Adrenal gland (tissue), 12 donors: ENCODE measurements around the gene GATAD2B. TPM values are rescaled to one million over a fixed set of nuclear protein-coding genes. Genes with fewer than 3 reads are reported as not detected.
A peak's percentile ranks its signal among the peaks of the same experiment; 100 is the strongest.

Experiments
- DNase-seq, 7 donors: peaks; one replicate each; pipeline ENCODE4 v3.0.0-alpha.2; 2019 to 2020
- H3K27ac ChIP-seq, 5 donors: fragments of 200-600 bp; sonication (generic) in 4 of 5; 1 replicate in 3 of 5; 2 replicates in 2 of 5; pipeline versions ENCODE4 v1.5.1 to v1.8.0; 2016 to 2020; ENCODE audit warnings: mild to moderate bottlenecking in 1 of 5
- H3K27me3 ChIP-seq: fragments of 200-600 bp; 2 replicates; pipeline ENCODE4 v1.8.0; 2021
- H3K36me3 ChIP-seq, 2 donors: fragments of 200-600 bp; replicated peaks in 1 of 2; 1 replicate in 1 of 2; 2 replicates in 1 of 2; pipeline versions ENCODE4 v1.5.1 to v1.8.0; 2018 to 2022
- H3K4me1 ChIP-seq, 2 donors: fragments of 200-600 bp; replicated peaks in 1 of 2; 1 replicate in 1 of 2; 2 replicates in 1 of 2; pipeline versions ENCODE4 v1.5.1 to v1.8.0; 2018 to 2021
- H3K4me3 ChIP-seq, 4 donors: fragments of 200-600 bp; sonication (generic) in 3 of 4; one replicate each; pipeline ENCODE4 v1.5.1; 2016 to 2018
- H3K9me3 ChIP-seq, 3 donors: fragments of 200-600 bp; sonication (generic) in 1 of 3; replicated peaks in 1 of 3; 1 replicate in 2 of 3; 2 replicates in 1 of 3; pipeline versions ENCODE4 v1.5.1 to v1.8.0; 2016 to 2021
- CTCF ChIP-seq, 6 experiments: fragments of 450-650 bp in 4 of 6; fragments of 200-600 bp in 2 of 6; sonication (generic) in 1 of 6; IDR thresholded peaks; 1 replicate in 5 of 6; 2 replicates in 1 of 6; pipeline versions ENCODE4 v1.5.1 to v1.8.0; 2016 to 2021; ENCODE audit warnings: antibody characterized with exemption in 6 of 6, mild to moderate bottlenecking in 2 of 6, moderate library complexity in 1 of 6
- POLR2A ChIP-seq, 2 donors: fragments of 450-650 bp; IDR thresholded peaks; one replicate each; pipeline ENCODE4 v1.6.1; 2017; ENCODE audit warnings: antibody characterized with exemption in 2 of 2, mild to moderate bottlenecking in 2 of 2, moderate library complexity in 1 of 2
- WGBS, 4 donors: extraction: QIAGEN DNeasy Blood & Tissue Kit in 2 of 4; methylation state at CpG; one replicate each; pipeline versions ENCODE4 v1.1.5 to v1.1.7; 2013 to 2017; 5-methylcytosine and 5-hydroxymethylcytosine counted together
- intact Hi-C, 2 donors: fragments of 100-400 bp; cut with DNase I; formaldehyde crosslinking; loops; one replicate each; pipeline versions ENCODE4 v1.14.1 to v1.15.0; 2022 to 2023
- polyA plus RNA-seq, 3 donors: library from polyadenylated mRNA; stranded (reverse); fragments of 200-250 nt in 2 of 3; fragments of 350-450 nt in 1 of 3; fragmentation: Illumina TruSeq in 1 of 3; extraction: RNeasy Lipid Tissue Mini Kit (QIAGEN cat#74804) in 1 of 3; gene quantifications; one replicate each; pipeline ENCODE4 v1.2.3, GENCODE V29; 2013 to 2014
- total RNA-seq, 9 donors: library from RNA; depleted of rRNA in 4 of 9; stranded (reverse); fragments of >200 nt in 4 of 9; fragments of 120-200 nt in 1 of 9; fragmentation: NEBNext Ultra II Directional in 1 of 9; extraction: Animal tissue kit (Norgen Biotek cat#: 25700) in 1 of 9; gene quantifications; one replicate each; pipeline versions ENCODE4 v1.1.0 to v1.2.4, GENCODE V29; 2013 to 2023
- donor health status: healthy with polysubstance abuse.
- donor health status: Bipolar disorder and iron deficiency.
- donor health status: DM: yes; HTN: yes; CAD: no.
- donor health status: DM: no; HTN: no; CAD: no.
- donor health status: DM: no; HTN: no; CAD: no.
- donor health status: DM: yes; HTN: yes; CAD: no.

The GATAD2B gene
- total and polyA plus RNA-seq, 12 donors, result 3.0 to 43.3 (median 16.6) TPM

GRCh38 chr1:153791648-153792253 is 131.0 kb downstream of the GATAD2B start:
- H3K9me3 ChIP-seq, result no peaks in the 10 kb centered on the region
- 75 to 90% (median 86%) methylated on average over 9 to 16 of the region's 16 CpGs for WGBS, 4 donors
- TF ChIP-seq POLR2A (IDR thresholded peaks at IDR 0.05) (no peak), CTCF (IDR thresholded peaks at IDR 0.05) (no peak)
- no peaks in the 10 kb centered on the region for H3K36me3 ChIP-seq
- intact Hi-C loops, result loop anchor here (10.0 kb wide), 1 partner anchor 153 kb away; the partner anchor contains the start of gene DENND4B (in 2 of the 2)
- no peak for DNase-seq
- no peak overlapping the region for H3K4me3 ChIP-seq
- H3K27ac ChIP-seq, result peak overlapping the region in 2 of 5 donors; percentile 87 to 92
- no peaks in the 10 kb centered on the region for H3K27me3 ChIP-seq
- H3K4me1 ChIP-seq, result peaks cover 0 to 18% of the 10 kb centered on the region in 2 donors

GRCh38 chr1:153790966-153791647 is 131.7 kb downstream of the GATAD2B start:
- WGBS, 4 donors, result 59 to 65% (median 62%) methylated on average over 9 of the region's 9 CpGs
- Histone ChIP-seq H3K4me1 (peaks cover 0 to 18% of the 10 kb centered on the region in 2 donors), H3K9me3 (no peaks in the 10 kb centered on the region), H3K36me3 (no peaks in the 10 kb centered on the region), H3K27me3 (no peaks in the 10 kb centered on the region), H3K4me3 (peak overlapping the region in 1 of 4 donors; percentile 28), H3K27ac (peak overlapping the region; percentile 57 to 92 (median 74))
- intact Hi-C loops, result loop anchor here (10.0 kb wide), 1 partner anchor 154 kb away; the partner anchor contains the start of gene DENND4B (in 2 of the 2)
- DNase-seq, result peak in 3 of 7 donors; percentile 35 to 47 (median 45)
- no peak for TF ChIP-seq CTCF (IDR thresholded peaks at IDR 0.05)
- TF ChIP-seq POLR2A (IDR thresholded peaks at IDR 0.05), result no peak

GRCh38 chr1:153790313-153790965 is 132.3 kb downstream of the GATAD2B start:
- intact Hi-C loops, result loop anchor here (10.0 kb wide), 1 partner anchor 154 kb away; the partner anchor contains the start of gene DENND4B (in 2 of the 2)
- DNase-seq, result peak; percentile 76 to 92 (median 87)
- 12 to 20% (median 14%) methylated on average over 15 to 16 of the region's 16 CpGs for WGBS, 4 donors

More at GRCh38 chr1:153790313-153790965, 132.3 kb downstream of the GATAD2B start:
- H3K27me3 ChIP-seq, result no peaks in the 10 kb centered on the region
- H3K36me3 ChIP-seq, result no peaks in the 10 kb centered on the region
- peaks cover 0 to 18% of the 10 kb centered on the region in 2 donors for H3K4me1 ChIP-seq
- no peaks in the 10 kb centered on the region for H3K9me3 ChIP-seq
- peak overlapping the region in 1 of 4 donors; percentile 28 for H3K4me3 ChIP-seq
- peak in 1 of 2 donors; percentile 47 for TF ChIP-seq POLR2A (IDR thresholded peaks at IDR 0.05)
- TF ChIP-seq CTCF (IDR thresholded peaks at IDR 0.05), result no peak
- peak overlapping the region; percentile 57 to 92 (median 74) for H3K27ac ChIP-seq
